Measurements from ENCODE around the gene TINAG. TPM values are rescaled to one million over a fixed set of nuclear protein-coding genes. Genes with fewer than 3 reads are reported as not detected.

TINAG gene
- total and polyA plus RNA-seq, 2 donors (not counting 3 experiments of a cell fraction or from before 2014, with no cell fraction given): not detected

DNA sequence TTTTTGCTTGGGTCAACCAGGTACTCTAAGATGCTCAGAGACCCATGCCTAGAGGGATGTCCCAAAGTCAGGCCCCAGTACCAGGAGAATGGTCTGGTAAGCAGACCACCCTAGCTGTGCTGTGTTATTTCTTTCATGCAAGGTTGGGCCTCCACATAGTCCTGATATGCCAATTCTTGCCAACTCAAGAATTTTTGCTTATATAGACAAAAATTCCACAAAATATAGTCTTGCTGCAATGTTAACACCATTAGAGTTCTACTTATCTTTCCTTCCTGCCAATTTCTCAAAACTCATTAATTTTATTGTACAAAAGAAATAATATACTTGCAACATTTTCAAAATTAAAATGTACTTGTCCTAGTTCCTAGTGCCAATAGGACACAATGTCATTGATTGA lies 33.9 kb upstream of the TINAG start:
- Histone ChIP-seq H3K27me3 (ENCODE audit: control insufficient read depth in 2 of 2, insufficient read depth in 2 of 2, low read length in 2 of 2) (no peaks in the 10 kb centered on the region), H3K79me2 (ENCODE audit: control insufficient read depth, insufficient read depth, low read length) (no peaks in the 10 kb centered on the region), H3K9me1 (replicated peaks; ENCODE audit: control insufficient read depth, extremely low read depth, insufficient read depth, low read length) (no peaks in the 10 kb centered on the region), H4K20me1 (replicated peaks; ENCODE audit: control insufficient read depth, extremely low read depth, insufficient read depth, low read length) (no peaks in the 10 kb centered on the region), H3K4me3 (replicated peaks in 1 of 3; ENCODE audit: insufficient read depth in 1 of 3, low read depth in 1 of 3, low read length in 3 of 3) (no peak overlapping the region), H2AFZ (ENCODE audit: low read depth, low read length) (no peak overlapping the region), H3K4me2 (ENCODE audit: insufficient read depth, low read length) (no peak overlapping the region), H3K9me3 (replicated peaks; ENCODE audit: control insufficient read depth, insufficient read depth, low read length) (no peaks in the 10 kb centered on the region), H3K4me1 (ENCODE audit: control insufficient read depth, extremely low read depth, insufficient read depth, low read length) (no peaks in the 10 kb centered on the region), H3K27ac (ENCODE audit: insufficient read depth, low read depth, low read length) (no peak overlapping the region), H3K36me3 (ENCODE audit: control insufficient read depth in 2 of 2, extremely low read depth in 1 of 2, insufficient read depth in 2 of 2, low read length in 2 of 2) (no peaks in the 10 kb centered on the region), H3K9ac (replicated peaks; ENCODE audit: extremely low read depth, insufficient read depth, low read length) (no peak overlapping the region)
- FAIRE-seq (no peak), DNase-seq (ENCODE audit: low read depth, low spot score) (no peak)
- ChIA-PET POLR2A (no interaction called here), CTCF (no interaction called here)
- TF ChIP-seq, protein P1, sequence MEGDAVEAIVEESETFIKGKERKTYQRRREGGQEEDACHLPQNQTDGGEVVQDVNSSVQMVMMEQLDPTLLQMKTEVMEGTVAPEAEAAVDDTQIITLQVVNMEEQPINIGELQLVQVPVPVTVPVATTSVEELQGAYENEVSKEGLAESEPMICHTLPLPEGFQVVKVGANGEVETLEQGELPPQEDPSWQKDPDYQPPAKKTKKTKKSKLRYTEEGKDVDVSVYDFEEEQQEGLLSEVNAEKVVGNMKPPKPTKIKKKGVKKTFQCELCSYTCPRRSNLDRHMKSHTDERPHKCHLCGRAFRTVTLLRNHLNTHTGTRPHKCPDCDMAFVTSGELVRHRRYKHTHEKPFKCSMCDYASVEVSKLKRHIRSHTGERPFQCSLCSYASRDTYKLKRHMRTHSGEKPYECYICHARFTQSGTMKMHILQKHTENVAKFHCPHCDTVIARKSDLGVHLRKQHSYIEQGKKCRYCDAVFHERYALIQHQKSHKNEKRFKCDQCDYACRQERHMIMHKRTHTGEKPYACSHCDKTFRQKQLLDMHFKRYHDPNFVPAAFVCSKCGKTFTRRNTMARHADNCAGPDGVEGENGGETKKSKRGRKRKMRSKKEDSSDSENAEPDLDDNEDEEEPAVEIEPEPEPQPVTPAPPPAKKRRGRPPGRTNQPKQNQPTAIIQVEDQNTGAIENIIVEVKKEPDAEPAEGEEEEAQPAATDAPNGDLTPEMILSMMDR (IDR thresholded peaks at IDR 0.05; ENCODE audit: extremely low read depth in 1 of 2, insufficient read depth in 1 of 2, low read depth in 1 of 2, low read length in 2 of 2): no peak
- TF ChIP-seq FOS (IDR thresholded peaks at IDR 0.05; ENCODE audit: borderline replicate concordance, insufficient read depth, low read length): no peak
- no peak for TF ChIP-seq POLR2A (IDR thresholded peaks at IDR 0.05; ENCODE audit: low read depth, low read length)
- TF ChIP-seq JUN (IDR thresholded peaks at IDR 0.05; ENCODE audit: borderline replicate concordance, insufficient read depth, insufficient read length, low read depth): no peak
- TF ChIP-seq POLR2AphosphoS5 (IDR thresholded peaks at IDR 0.05; ENCODE audit: insufficient read depth, low read depth, low read length): no peak
- no peak for TF ChIP-seq MYC (IDR thresholded peaks at IDR 0.05; ENCODE audit: low read depth, low read length)
- TF ChIP-seq, protein P2, sequence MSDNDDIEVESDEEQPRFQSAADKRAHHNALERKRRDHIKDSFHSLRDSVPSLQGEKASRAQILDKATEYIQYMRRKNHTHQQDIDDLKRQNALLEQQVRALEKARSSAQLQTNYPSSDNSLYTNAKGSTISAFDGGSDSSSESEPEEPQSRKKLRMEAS (IDR thresholded peaks at IDR 0.05; ENCODE audit: insufficient read depth, insufficient read length): no peak
- no peak for TF ChIP-seq EZH2 (IDR thresholded peaks at IDR 0.05; ENCODE audit: borderline replicate concordance, low read depth, low read length, severe bottlenecking)
- no peak for TF ChIP-seq GATA2 (IDR thresholded peaks at IDR 0.05; ENCODE audit: insufficient read depth, insufficient read length, low read depth, low read length)
- dilution Hi-C loops (cut with MboI; ENCODE audit: extremely low pct_ligation_motif_present, low sequenced_read_pairs): no loop called here
- intact Hi-C loops (cut with micrococcal nuclease): no loop called here
- BruUV-seq (replicated peaks): no TSS peak
